Measurements from ENCODE around the gene KRT28. TPM values are rescaled to one million over a fixed set of nuclear protein-coding genes. Genes with fewer than 3 reads are reported as not detected.

KRT28 gene
- total and polyA plus RNA-seq, 2 of the 8 experiments (the other 6 are each of a cell fraction or from before 2014, with no cell fraction given): not detected

DNA sequence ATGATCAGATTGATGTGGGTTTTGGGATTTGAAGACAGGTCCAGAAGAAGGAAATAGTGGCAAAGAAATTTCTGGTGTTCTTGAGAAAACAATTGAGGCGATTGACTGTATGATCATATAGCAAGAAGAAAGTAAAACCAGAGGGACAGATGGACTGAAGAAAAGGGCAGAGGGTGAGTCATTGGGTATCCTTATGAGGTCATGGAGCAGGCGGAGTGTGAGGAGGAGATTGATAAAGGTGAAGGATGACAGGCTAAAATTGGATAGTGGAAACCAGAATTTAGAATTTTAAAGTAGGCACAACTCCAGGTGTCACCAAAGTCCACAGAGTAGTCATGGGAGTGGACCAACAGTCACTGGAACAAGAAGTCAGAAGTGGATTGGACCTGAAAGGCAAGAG lies 1.4 kb upstream of the KRT28 start (continued):
- TF ChIP-seq TBP (IDR thresholded peaks at IDR 0.05; ENCODE audit: low read depth, low read length) (no peak), EP300 (IDR thresholded peaks at IDR 0.05; ENCODE audit: borderline replicate concordance in 1 of 2, low read depth in 2 of 2, low read length in 2 of 2) (no peak), BRCA1 (IDR thresholded peaks at IDR 0.05; ENCODE audit: low read depth, low read length) (no peak), SP1 (IDR thresholded peaks at IDR 0.05; ENCODE audit: low read depth, low read length) (no peak)
